22Rv1 (cell line): ENCODE data around the gene ZNF525.

Experiments used
- ZFX ChIP-seq: fragments of 450-650 bp; IDR thresholded peaks from 2 replicates; pipeline ENCODE4 v1.6.1; 2017; ENCODE audit warnings: antibody characterized with exemption, borderline replicate concordance
- TF ChIP-seq, protein P1 (sequence below): fragments of 450-650 bp; IDR thresholded peaks from 2 replicates; pipeline ENCODE4 v1.5.1; 2017; ENCODE audit warnings: mild to moderate bottlenecking

GRCh38 chr19:53389571-53389970 is 24.1 kb downstream of the ZNF525 start:
- TF ChIP-seq, protein P1, sequence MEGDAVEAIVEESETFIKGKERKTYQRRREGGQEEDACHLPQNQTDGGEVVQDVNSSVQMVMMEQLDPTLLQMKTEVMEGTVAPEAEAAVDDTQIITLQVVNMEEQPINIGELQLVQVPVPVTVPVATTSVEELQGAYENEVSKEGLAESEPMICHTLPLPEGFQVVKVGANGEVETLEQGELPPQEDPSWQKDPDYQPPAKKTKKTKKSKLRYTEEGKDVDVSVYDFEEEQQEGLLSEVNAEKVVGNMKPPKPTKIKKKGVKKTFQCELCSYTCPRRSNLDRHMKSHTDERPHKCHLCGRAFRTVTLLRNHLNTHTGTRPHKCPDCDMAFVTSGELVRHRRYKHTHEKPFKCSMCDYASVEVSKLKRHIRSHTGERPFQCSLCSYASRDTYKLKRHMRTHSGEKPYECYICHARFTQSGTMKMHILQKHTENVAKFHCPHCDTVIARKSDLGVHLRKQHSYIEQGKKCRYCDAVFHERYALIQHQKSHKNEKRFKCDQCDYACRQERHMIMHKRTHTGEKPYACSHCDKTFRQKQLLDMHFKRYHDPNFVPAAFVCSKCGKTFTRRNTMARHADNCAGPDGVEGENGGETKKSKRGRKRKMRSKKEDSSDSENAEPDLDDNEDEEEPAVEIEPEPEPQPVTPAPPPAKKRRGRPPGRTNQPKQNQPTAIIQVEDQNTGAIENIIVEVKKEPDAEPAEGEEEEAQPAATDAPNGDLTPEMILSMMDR = no peak
- TF ChIP-seq ZFX = no peak
